HuH-7.5 (cell line): ENCODE results near the gene SMIM44.

Experiments used
- DNase-seq: peaks from one replicate; pipeline ENCODE4 v3.0.0; 2011; ENCODE audit warnings: low spot score

SMIM44 gene

GRCh38 chr19:3477506-3477905 lies 5.7 kb downstream of the SMIM44 start:
- DNase-seq: no peak

GRCh38 chr19:3476830-3477229 lies 6.4 kb downstream of the SMIM44 start:
- DNase-seq: no peak

DNA sequence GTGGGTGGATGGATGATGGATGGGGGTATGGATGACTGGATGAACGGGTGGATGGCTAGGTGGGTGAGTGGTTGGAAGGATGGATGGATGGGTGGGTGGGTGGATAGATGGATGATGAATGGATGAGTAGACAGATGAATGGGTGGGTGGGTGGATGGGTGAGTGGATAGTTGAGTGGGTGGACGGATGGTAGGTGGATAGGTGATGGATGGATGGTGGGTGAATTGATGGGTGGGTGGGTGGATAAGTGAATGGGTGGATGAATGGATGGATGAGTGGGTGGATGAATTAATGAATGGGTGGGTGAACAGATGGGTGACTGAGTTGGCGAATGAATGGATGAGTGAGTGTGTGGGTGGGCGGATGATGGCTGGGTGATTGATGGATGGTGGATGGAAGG lies 7.8 kb downstream of the SMIM44 start:
- DNase-seq: no peak

DNA sequence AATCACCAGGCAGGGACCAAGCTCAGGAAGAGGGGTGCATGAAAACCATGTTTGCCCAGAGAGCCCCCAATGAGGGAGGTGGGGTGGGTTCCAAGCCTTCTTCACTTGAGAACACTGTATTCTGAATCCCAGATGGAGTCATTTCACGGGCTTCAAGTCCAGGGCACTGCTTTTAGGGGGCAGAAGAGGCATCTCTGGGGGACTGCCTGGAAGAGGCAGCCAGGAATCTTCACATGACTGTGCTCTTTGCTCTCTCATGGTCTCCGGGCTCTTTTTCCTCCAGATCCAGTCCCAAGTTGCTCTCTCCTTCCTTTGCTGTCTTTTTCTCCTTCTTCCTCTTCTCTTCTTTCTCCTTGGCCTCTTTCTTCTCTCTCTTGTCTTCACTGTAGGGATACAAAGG lies 8.6 kb downstream of the SMIM44 start:
- DNase-seq: no peak

DNA sequence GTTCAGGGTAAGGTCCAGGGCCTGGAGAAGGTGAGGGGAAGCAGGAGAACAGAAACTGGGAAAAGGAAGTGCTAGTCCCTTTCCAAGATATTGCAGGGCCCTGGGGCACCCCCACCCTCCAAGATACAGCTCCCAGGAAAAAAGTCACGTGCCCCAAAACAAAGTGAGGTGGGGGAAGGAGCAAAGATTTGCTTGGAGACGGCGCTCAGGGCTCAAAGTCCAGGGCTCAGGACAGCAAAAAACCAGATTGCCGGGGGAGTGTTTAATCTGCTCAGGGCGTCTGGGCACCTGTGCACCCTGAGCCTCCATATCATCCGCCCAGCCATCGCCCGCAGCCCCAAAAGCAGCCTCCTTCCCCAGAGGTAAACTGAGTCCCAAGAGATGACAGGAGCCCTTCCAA lies 9.2 kb downstream of the SMIM44 start:
- no peak for DNase-seq

GRCh38 chr19:3471954-3472655 lies 11.1 kb downstream of the SMIM44 start:
- DNase-seq: no peak

DNA sequence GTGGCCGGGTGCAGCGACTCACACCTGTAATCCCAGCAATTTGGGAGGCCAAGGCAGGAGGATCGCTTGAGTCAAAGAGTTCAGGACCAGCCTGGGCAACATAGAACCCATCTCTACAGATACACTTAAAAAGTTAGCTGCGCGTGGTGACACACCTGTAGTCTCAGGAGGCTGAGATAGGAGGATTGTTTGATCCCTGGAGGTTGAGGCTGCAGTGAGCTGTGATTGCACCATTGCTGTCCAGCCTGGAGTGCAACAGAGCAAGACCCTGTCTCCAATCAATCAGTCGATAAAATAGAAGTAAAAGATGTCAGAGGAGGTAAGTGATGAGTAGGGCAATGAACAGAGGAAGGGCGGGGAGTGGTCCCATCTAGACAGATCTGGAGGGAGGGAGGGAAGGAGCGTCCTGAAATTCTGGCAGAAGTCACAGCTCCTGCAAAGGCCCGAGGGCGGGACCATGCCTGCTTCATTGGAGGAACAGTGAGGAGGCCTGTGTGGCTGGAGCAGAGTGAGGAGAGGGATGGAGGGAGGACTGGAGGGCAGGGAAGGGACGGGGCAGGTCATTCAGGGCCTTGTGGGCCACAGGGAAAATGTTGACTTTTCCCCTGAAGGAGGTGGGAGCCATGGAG lies 12.6 kb downstream of the SMIM44 start:
- no peak for DNase-seq

DNA sequence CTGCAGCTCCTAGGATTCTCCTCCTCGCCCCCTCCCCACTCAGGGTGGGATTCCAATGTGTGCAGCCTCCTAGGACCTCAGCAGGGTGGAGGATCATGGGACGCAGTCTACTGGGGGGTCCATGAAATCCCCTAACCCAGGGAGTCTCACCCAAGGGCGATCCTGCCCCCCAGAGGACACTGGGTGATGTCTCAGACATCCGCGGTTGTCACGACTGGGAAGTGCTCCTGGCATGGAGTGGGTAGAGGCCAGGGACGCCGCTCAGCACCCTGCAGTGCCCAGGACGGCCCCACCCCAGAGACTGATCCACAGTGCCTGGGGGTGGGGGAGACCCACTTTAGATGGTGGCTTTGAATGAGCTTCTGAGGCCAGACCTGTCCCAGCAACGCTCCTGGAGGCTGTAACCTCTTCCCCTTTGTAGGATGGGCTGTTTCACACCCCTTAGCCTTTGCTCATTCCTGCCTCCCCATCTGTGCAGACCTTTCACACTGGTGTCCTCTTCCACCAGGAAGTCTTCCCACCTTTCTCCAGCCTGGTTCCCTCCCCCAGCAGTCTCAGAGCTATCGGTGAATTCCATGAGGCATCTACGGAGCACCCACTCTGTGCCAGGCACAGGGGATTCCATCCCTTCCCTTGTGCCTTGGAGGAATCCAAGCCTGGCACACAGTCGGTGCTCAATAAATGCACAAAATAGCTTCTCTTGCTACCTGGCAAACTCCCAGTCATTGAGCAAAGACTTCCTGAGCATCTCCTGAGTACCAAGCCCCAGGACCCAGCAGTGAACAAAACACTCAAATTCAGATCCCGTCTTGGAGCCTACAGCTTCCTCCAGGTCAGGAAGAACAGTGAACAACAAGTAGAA lies 13.4 kb downstream of the SMIM44 start:
- no peak for DNase-seq

DNA sequence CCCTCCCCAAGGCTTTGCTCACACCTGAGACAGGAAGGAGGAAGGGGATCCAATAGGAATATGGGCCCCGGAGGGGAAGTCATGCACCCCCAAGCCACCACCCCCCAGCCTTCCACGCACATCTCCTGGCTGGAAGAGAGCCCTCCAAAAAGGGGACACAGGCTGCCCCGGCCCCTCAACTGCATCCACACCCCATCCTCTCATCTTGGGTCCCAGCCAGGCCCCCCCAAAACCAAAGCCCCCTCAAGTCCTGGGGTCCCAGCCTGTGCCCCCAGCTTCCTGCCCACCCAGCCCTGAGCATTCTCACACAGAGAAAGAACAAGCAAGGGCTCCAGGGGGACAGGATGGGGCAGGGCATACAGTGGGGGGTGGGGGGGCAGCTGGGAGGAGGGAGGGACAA lies 15.0 kb downstream of the SMIM44 start:
- DNase-seq: no peak

GRCh38 chr19:3467437-3468198 lies 15.6 kb downstream of the SMIM44 start:
- no peak for DNase-seq

DNA sequence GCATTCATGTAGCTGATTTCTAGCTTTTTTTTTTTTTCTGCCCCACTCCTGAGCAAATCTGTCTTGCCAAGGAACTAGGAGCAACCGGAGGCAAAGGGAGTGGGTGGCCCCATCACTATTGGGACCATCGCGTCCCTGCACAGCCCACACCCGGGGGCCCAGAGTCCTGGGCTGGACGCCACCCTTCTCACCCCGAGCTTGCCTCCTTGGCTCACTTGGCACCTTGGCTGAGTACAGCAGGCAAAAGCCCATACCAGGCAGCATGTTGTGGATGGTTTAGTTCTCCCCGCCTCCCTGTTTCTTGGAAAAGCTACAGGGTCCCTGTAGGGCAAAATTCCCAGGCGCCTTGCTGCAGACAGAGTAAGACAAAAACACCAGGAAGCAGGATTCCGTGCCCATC lies 16.6 kb downstream of the SMIM44 start:
- no peak for DNase-seq

GRCh38 chr19:3465552-3465951 lies 17.7 kb downstream of the SMIM44 start:
- DNase-seq: no peak

DNA sequence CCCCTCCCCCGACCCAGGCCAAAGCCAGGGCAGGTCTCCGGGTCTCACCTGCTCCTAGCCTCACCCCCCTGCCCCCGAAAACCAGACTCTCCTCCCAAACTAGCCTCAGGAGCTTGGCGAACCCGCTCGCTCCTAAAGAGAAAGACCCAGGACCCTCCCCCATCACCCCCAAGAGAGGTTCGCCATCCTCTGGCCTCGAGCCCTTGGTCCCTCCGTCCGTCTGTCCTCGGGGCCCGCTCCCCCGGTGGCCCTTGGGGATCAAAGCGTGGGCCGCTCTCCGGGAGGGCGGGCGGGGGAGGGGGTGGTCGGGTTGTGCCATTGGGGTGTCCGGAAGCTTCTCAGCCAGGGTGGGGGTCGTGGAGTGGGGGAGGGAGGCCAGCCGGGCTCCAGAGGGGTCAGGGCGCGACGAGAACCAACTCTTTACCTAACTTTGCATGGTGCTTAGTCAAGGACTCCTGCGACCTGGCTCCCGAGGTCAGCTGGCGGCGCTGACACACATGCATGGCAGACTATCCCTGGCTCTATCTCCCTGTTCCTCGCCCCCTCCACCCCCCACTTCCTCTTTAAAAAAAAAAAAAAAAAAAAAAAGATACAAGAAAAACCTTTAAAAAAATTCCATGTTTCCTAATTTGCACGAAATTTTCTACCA lies 18.5 kb downstream of the SMIM44 start:
- DNase-seq: no peak

GRCh38 chr19:3463714-3464586 lies 19.3 kb downstream of the SMIM44 start:
- DNase-seq: no peak

- no peak for DNase-seq
Measured at GRCh38 chr19:3462991-3463713, 20.1 kb downstream of the SMIM44 start.

- no peak for DNase-seq
Measured at GRCh38 chr19:3459965-3460582, 23.2 kb downstream of the SMIM44 start.

- DNase-seq: peak; percentile 62
Measured at GRCh38 chr19:3459089-3459881, 24.0 kb downstream of the SMIM44 start.

DNA sequence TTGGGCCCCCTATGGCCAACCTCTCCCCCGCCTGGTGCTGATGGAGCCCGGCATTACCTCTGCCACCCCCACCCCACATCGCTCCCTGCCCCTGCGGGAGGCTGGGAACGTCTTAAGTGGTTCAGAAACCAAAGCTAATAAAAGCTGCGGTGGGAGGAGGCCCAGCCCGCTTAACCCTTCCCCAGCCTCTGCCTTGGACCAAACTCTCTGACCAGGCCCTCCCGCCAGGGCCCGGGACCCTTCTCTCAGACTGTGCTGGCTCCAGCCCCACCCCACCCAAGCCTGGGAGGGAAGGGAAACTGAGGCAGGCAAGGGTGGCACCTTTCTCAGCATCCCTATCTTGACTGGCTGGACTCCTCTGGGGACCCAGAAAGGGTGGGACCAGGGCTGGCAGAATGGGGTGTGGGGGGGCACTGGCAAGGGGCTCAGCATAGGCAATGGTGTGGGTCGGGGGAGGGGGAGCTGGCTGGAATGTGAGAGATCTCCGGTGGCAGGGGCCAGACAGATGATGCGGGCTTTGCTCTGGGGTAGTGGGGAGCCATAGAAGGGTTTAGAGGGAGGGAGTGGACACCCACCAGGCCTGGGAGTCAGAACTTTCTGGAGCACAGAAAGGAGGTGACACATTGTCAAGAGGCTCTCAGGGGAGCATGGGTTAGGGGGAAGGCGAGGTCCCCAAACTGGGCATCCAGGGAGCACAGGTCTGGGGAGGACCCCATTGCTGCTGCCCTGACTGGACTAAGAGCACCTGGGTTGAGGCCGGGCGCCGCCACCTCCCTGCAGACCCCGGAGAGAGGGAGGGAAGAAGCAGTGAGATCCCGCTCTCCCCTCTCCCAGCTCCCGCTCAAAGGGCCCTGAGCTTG lies 24.8 kb downstream of the SMIM44 start:
- DNase-seq: no peak
